HCT116 (cell line): ENCODE results near the gene TRIM50.

ENCODE experiments used
- CEBPB ChIP-seq: IDR thresholded peaks from 2 replicates; pipeline ENCODE4 v1.6.1; 2012; ENCODE audit warnings: low read depth
- EGR1 ChIP-seq: IDR thresholded peaks from 2 replicates; pipeline ENCODE4 v1.6.1; 2012; ENCODE audit warnings: low read depth
- ELF1 ChIP-seq: IDR thresholded peaks from 2 replicates; pipeline ENCODE4 v1.6.1; 2012; ENCODE audit warnings: low read depth, borderline replicate concordance
- EZH2 ChIP-seq: fragments of 200-600 bp; sonication (generic); IDR thresholded peaks from 2 replicates; pipeline ENCODE4 v1.6.1; 2017; ENCODE audit warnings: antibody characterized with exemption, mixed run types
- JUND ChIP-seq: IDR thresholded peaks from 2 replicates; pipeline ENCODE4 v1.6.1; 2012
- POLR2A ChIP-seq: IDR thresholded peaks from 2 replicates; pipeline ENCODE4 v1.7.0; 2011; ENCODE audit warnings: borderline replicate concordance; ENCODE audit not compliant: insufficient read depth, insufficient read length; ENCODE audit errors: extremely low read depth
- POLR2AphosphoS5 ChIP-seq: IDR thresholded peaks from 2 replicates; pipeline ENCODE4 v1.6.1; 2011; ENCODE audit warnings: mild to moderate bottlenecking, low read depth, low read length, moderate library complexity
- RAD21 ChIP-seq: IDR thresholded peaks from 2 replicates; pipeline ENCODE4 v1.6.1; 2012; ENCODE audit warnings: low read depth, mild to moderate bottlenecking
- SIN3A ChIP-seq: IDR thresholded peaks from 2 replicates; pipeline ENCODE4 v1.6.1; 2012; ENCODE audit warnings: low read depth
- SP1 ChIP-seq: IDR thresholded peaks from 2 replicates; pipeline ENCODE4 v1.6.1; 2012; ENCODE audit warnings: low read depth
- ZNF274 ChIP-seq: fragments of 200-500 bp; sonication (Bioruptor generic); IDR thresholded peaks from 2 replicates; pipeline ENCODE4 v1.6.1; 2014; ENCODE audit warnings: mild to moderate bottlenecking, low read depth, low read length, inconsistent platforms
- TF ChIP-seq, protein P1 (sequence below), 3 experiments: fragments of 200-600 bp in 1 of 3; sonication (generic) in 1 of 3; IDR thresholded peaks in 2 of 3; conservative IDR thresholded peaks in 1 of 3; 2 replicates each; pipeline ENCODE4 v1.5.1; 2012 to 2017; ENCODE audit warnings: low read depth in 2 of 3, low read length in 2 of 3, antibody characterized with exemption in 1 of 3, borderline replicate concordance in 1 of 3, control low read depth in 1 of 3, mild to moderate bottlenecking in 1 of 3, mixed read lengths in 1 of 3, mixed run types in 1 of 3, moderate library complexity in 1 of 3; ENCODE audit not compliant: insufficient read depth in 1 of 3
- TF ChIP-seq, protein P2 (sequence below): IDR thresholded peaks from 2 replicates; pipeline ENCODE4 v1.6.1; 2011; ENCODE audit warnings: mild to moderate bottlenecking, low read length, moderate library complexity; ENCODE audit not compliant: insufficient replicate concordance; ENCODE audit errors: extremely low read depth

DNA sequence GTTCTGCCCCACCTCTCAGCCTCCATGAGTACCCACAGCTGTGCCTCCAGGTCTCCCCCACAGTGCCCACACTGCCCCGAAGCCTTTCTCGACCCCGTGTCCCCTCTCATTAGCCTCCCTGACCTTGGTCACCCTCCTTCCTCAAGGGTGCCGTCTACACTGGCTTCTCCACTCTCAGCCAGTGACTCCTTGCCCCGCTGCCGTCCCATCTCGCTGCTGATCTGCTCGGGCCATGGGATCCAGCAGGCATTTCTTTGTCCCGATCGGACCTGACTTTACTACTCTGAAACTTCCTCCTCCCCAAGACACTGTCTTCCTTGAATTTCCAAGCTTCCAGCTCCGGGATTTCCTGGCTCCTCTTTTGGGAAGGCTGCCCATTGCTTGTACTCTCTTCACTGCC is 31.4 kb upstream of the TRIM50 start:
- TF ChIP-seq, protein P1, sequence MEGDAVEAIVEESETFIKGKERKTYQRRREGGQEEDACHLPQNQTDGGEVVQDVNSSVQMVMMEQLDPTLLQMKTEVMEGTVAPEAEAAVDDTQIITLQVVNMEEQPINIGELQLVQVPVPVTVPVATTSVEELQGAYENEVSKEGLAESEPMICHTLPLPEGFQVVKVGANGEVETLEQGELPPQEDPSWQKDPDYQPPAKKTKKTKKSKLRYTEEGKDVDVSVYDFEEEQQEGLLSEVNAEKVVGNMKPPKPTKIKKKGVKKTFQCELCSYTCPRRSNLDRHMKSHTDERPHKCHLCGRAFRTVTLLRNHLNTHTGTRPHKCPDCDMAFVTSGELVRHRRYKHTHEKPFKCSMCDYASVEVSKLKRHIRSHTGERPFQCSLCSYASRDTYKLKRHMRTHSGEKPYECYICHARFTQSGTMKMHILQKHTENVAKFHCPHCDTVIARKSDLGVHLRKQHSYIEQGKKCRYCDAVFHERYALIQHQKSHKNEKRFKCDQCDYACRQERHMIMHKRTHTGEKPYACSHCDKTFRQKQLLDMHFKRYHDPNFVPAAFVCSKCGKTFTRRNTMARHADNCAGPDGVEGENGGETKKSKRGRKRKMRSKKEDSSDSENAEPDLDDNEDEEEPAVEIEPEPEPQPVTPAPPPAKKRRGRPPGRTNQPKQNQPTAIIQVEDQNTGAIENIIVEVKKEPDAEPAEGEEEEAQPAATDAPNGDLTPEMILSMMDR (IDR thresholded peaks at IDR 0.05 in 2 of 3, conservative IDR thresholded peaks at IDR 0.05 in 1 of 3; ENCODE audit: borderline replicate concordance in 1 of 3, insufficient read depth in 1 of 3, low read depth in 2 of 3, low read length in 2 of 3), result no peak
- TF ChIP-seq EZH2 (no peak), SIN3A (no peak), POLR2A (no peak), ELF1 (no peak), RAD21 (no peak), POLR2AphosphoS5 (no peak), CEBPB (no peak), JUND (no peak), ZNF274 (no peak), SP1 (no peak), EGR1 (no peak)
- TF ChIP-seq, protein P2, sequence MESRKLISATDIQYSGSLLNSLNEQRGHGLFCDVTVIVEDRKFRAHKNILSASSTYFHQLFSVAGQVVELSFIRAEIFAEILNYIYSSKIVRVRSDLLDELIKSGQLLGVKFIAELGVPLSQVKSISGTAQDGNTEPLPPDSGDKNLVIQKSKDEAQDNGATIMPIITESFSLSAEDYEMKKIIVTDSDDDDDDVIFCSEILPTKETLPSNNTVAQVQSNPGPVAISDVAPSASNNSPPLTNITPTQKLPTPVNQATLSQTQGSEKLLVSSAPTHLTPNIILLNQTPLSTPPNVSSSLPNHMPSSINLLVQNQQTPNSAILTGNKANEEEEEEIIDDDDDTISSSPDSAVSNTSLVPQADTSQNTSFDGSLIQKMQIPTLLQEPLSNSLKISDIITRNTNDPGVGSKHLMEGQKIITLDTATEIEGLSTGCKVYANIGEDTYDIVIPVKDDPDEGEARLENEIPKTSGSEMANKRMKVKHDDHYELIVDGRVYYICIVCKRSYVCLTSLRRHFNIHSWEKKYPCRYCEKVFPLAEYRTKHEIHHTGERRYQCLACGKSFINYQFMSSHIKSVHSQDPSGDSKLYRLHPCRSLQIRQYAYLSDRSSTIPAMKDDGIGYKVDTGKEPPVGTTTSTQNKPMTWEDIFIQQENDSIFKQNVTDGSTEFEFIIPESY, result no peak
